Breast epithelium (tissue), 4 donors: Measurements from ENCODE around the gene SLAMF9. TPM values are rescaled to one million over a fixed set of nuclear protein-coding genes. Genes with fewer than 3 reads are reported as not detected.

Source experiments
- DNase-seq, 2 donors: peaks; one replicate each; pipeline ENCODE4 v3.0.0-alpha.2; 2019; ENCODE audit warnings: low spot score in 2 of 2
- H3K27ac ChIP-seq, 2 donors: fragments of 200-600 bp; sonication (generic) in 1 of 2; one replicate each; pipeline ENCODE4 v1.5.1; 2016 to 2019; ENCODE audit warnings: mild to moderate bottlenecking in 1 of 2
- H3K27me3 ChIP-seq, 2 donors: fragments of 200-600 bp; sonication (generic) in 1 of 2; one replicate each; pipeline versions ENCODE4 v1.5.1 to v1.6.0; 2017 to 2019; ENCODE audit warnings: control low read depth in 1 of 2, mild to moderate bottlenecking in 1 of 2
- H3K36me3 ChIP-seq: fragments of 200-600 bp; one replicate; pipeline ENCODE4 v1.5.1; 2019
- H3K4me1 ChIP-seq, 2 donors: fragments of 200-600 bp; sonication (generic); one replicate each; pipeline ENCODE4 v1.5.1; 2016 to 2019; ENCODE audit warnings: control low read depth in 1 of 2
- H3K4me3 ChIP-seq, 3 donors: fragments of 200-600 bp; sonication (generic); 1 replicate in 2 of 3; 2 replicates in 1 of 3; pipeline ENCODE4 v1.5.1; 2016 to 2019; ENCODE audit warnings: mild to moderate bottlenecking in 3 of 3, moderate library complexity in 2 of 3
- H3K9me3 ChIP-seq, 2 donors: fragments of 200-600 bp; sonication (generic) in 1 of 2; one replicate each; pipeline ENCODE4 v1.5.1; 2016 to 2019; ENCODE audit warnings: control low read depth in 1 of 2
- POLR2A ChIP-seq: fragments of 450-650 bp; IDR thresholded peaks from one replicate; pipeline ENCODE4 v1.6.1; 2016; ENCODE audit warnings: antibody characterized with exemption, mild to moderate bottlenecking, moderate library complexity
- POLR2AphosphoS5 ChIP-seq, 3 donors: sonication (generic); formaldehyde crosslinking; IDR thresholded peaks; one replicate each; pipeline ENCODE4 v1.6.1; 2017; ENCODE audit warnings: antibody characterized with exemption in 3 of 3
- intact Hi-C: fragments of 100-400 bp; cut with DNase I; formaldehyde crosslinking; loops from one replicate; pipeline ENCODE4 v1.15.1; 2023; ENCODE audit warnings: low total_unique reads
- total RNA-seq, 3 donors: library from RNA; depleted of rRNA; stranded (reverse); fragments of >200 nt; gene quantifications; one replicate each; pipeline ENCODE4 v1.1.0, GENCODE V29; 2016
- TF ChIP-seq, protein P1 (sequence below), 3 donors: fragments of 450-650 bp; IDR thresholded peaks; one replicate each; pipeline ENCODE4 v1.5.1; 2016 to 2017; ENCODE audit warnings: antibody characterized with exemption in 3 of 3, mild to moderate bottlenecking in 3 of 3, moderate library complexity in 3 of 3

Gene SLAMF9
- not detected for total RNA-seq

DNA sequence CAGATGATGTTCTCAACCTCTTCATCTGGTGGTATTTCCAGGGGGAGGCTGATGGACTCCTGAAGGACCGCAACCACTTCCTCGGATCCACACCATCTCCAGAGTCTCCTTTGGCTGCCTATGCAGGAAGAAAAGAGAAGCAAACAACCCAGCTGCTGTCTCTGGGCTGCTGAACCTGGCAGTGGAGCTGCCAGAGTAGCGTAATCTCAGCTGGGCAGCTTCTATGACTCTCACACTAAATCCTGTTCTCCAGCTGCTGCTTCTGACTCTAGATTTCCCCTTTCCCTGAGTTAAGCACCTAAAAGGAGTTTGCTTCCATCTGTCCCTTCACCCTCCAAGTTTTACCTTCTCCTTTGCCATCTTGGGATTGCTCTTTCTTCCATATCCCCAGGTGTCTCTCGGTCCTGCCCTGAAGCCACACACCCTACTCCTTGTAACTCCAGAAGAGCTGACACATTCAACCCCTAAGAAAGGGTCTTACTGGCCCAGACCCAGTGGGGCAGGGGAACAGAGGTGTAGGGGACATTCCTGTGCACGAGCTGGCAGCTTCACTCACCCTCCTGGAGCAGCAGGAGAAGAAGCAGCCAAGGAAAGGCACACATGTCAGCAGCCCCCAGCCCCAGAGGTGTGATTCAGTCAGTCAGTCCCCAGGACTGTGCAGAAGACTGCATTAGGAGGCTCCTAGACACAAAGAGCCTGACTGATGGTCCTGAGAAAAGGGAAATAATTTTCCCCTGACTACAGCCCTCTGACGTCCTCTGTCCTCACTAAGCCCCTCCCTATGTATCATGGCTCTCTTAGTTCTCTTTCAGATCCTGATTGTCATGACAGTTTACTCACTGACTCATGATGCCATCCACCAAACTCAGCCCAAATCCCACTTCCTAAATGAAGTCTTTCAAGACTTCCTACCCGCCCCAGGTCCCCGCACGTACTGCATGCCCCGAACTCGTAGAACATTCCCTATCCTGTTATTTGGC is at the start of gene SLAMF9:
Gene SLAMF9, minus strand, starts transcription at position 702 of the 980 bp plus-strand sequence. Its CDS starts 100 bp downstream, at position 602.
- no peak for DNase-seq
- no peak within 1 kb of the TSS for H3K27ac ChIP-seq
- peaks cover 0 to 8% of the 10 kb centered on the region in 2 donors for H3K4me1 ChIP-seq
- no peaks in the 10 kb centered on the region for H3K36me3 ChIP-seq
- TF ChIP-seq POLR2AphosphoS5 (IDR thresholded peaks at IDR 0.05) (no peak), POLR2A (no peak)
- TF ChIP-seq, protein P1, sequence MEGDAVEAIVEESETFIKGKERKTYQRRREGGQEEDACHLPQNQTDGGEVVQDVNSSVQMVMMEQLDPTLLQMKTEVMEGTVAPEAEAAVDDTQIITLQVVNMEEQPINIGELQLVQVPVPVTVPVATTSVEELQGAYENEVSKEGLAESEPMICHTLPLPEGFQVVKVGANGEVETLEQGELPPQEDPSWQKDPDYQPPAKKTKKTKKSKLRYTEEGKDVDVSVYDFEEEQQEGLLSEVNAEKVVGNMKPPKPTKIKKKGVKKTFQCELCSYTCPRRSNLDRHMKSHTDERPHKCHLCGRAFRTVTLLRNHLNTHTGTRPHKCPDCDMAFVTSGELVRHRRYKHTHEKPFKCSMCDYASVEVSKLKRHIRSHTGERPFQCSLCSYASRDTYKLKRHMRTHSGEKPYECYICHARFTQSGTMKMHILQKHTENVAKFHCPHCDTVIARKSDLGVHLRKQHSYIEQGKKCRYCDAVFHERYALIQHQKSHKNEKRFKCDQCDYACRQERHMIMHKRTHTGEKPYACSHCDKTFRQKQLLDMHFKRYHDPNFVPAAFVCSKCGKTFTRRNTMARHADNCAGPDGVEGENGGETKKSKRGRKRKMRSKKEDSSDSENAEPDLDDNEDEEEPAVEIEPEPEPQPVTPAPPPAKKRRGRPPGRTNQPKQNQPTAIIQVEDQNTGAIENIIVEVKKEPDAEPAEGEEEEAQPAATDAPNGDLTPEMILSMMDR (IDR thresholded peaks at IDR 0.05), result no peak
- H3K27me3 ChIP-seq, result no peaks in the 10 kb centered on the region
- no peaks in the 10 kb centered on the region for H3K9me3 ChIP-seq
- no peak within 1 kb of the TSS for H3K4me3 ChIP-seq
- intact Hi-C loops, result no loop called here

DNA sequence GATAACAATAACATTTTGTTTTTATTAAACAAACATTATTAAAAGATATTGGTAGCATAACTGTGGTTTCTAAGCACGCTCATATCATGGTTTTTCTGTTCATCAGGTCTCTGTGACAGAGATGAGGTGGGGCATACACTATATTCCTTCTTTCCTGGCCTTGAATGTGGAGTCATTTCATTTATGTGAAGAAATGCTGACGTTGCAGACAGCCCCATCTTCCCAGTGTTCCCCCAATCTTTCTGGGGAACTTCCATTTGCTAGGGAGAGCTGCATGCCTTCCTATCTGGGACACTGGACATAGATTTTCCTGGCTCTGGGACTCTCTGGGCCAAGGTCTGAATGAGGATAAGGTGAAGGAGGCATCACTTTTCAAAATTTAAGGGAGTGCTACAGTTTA is 47.4 kb upstream of the SLAMF9 start:
- intact Hi-C loops, result no loop called here
- Histone ChIP-seq H3K27me3 (no peaks in the 10 kb centered on the region), H3K36me3 (no peaks in the 10 kb centered on the region), H3K4me3 (no peak overlapping the region), H3K27ac (no peak overlapping the region), H3K9me3 (no peaks in the 10 kb centered on the region), H3K4me1 (no peaks in the 10 kb centered on the region)
- DNase-seq, result no peak
- no peak for TF ChIP-seq POLR2AphosphoS5 (IDR thresholded peaks at IDR 0.05)
- TF ChIP-seq, protein P1 (IDR thresholded peaks at IDR 0.05), result no peak
- TF ChIP-seq POLR2A, result no peak

GRCh38 chr1:159999204-159999603 is 45.2 kb upstream of the SLAMF9 start:
- no peak overlapping the region for H3K27ac ChIP-seq
- intact Hi-C loops, result no loop called here
- no peaks in the 10 kb centered on the region for H3K9me3 ChIP-seq
- H3K4me1 ChIP-seq, result no peaks in the 10 kb centered on the region
- H3K36me3 ChIP-seq, result no peaks in the 10 kb centered on the region
- no peak for DNase-seq
- TF ChIP-seq, protein P1 (IDR thresholded peaks at IDR 0.05), result no peak
- no peak for TF ChIP-seq POLR2AphosphoS5 (IDR thresholded peaks at IDR 0.05)
- no peak for TF ChIP-seq POLR2A
- H3K27me3 ChIP-seq, result no peaks in the 10 kb centered on the region
- H3K4me3 ChIP-seq, result no peak overlapping the region

GRCh38 chr1:159996653-159997052 is 42.6 kb upstream of the SLAMF9 start:
- no peaks in the 10 kb centered on the region for H3K27me3 ChIP-seq
- no peak overlapping the region for H3K27ac ChIP-seq
- H3K36me3 ChIP-seq, result no peaks in the 10 kb centered on the region
- H3K9me3 ChIP-seq, result no peaks in the 10 kb centered on the region
- no peak overlapping the region for H3K4me3 ChIP-seq
- no peak for DNase-seq
- no peaks in the 10 kb centered on the region for H3K4me1 ChIP-seq
- TF ChIP-seq, protein P1 (IDR thresholded peaks at IDR 0.05), result no peak
- no peak for TF ChIP-seq POLR2A
- TF ChIP-seq POLR2AphosphoS5 (IDR thresholded peaks at IDR 0.05), result no peak
- intact Hi-C loops, result no loop called here

DNA sequence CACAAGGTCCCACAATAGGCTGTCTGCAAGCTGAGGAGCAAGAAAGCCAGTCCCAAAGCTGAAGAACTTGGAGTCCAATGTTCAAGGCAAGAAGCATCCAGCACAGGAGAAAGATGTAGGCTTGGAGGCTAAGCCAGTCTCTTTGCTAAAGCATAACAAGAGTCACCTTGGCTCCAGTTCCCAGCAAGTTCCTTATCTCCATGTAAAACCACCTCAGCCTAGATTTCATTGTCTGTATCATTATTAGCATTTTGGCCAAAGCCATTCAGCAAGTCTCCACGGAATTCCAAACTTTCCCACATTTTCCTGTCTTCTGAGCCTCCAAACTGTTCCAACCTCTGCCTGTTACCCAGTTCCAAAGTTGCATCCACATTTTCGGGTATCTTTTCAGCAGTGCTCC is 40.9 kb upstream of the SLAMF9 start:
- DNase-seq, result no peak
- Histone ChIP-seq H3K4me1 (no peaks in the 10 kb centered on the region), H3K27ac (no peak overlapping the region), H3K4me3 (no peak overlapping the region), H3K27me3 (no peaks in the 10 kb centered on the region), H3K9me3 (no peaks in the 10 kb centered on the region), H3K36me3 (no peaks in the 10 kb centered on the region)
- no peak for TF ChIP-seq POLR2AphosphoS5 (IDR thresholded peaks at IDR 0.05)
- intact Hi-C loops, result no loop called here
